Measurements from ENCODE around the gene EMC10. TPM values are rescaled to one million over a fixed set of nuclear protein-coding genes. Genes with fewer than 3 reads are reported as not detected.

EMC10 gene
- total and polyA plus RNA-seq, 4 donors: 62.2 to 165 (median 137) TPM

- Histone ChIP-seq H3K27ac (ENCODE audit: low read depth in 1 of 2, low read length in 1 of 2) (no peak overlapping the region), H3K36me3 (ENCODE audit: control insufficient read depth in 4 of 4, insufficient read depth in 4 of 4, low read length in 4 of 4) (no peaks in the 10 kb centered on the region), H3K9ac (ENCODE audit: insufficient read depth in 1 of 2, low read length in 2 of 2) (no peak overlapping the region), H3K27me3 (ENCODE audit: control insufficient read depth in 3 of 3, insufficient read depth in 3 of 3, low read length in 2 of 3) (peaks cover 0 to 32% (median 26%) of the 10 kb centered on the region in 3 donors), H3K4me3 (no peak overlapping the region), H3K9me3 (ENCODE audit: control insufficient read depth in 4 of 4, insufficient read depth in 3 of 4, low read length in 3 of 4) (peaks cover 0 to 2% (median 0%) of the 10 kb centered on the region in 4 donors), H3K4me1 (ENCODE audit: control insufficient read depth in 5 of 5, insufficient read depth in 5 of 5, low read length in 5 of 5) (peaks cover 0 to 13% (median 0%) of the 10 kb centered on the region in 5 donors)
- no peak for DNase-seq
- no peak for TF ChIP-seq CTCF (IDR thresholded peaks at IDR 0.05; ENCODE audit: control extremely low read depth, extremely low read depth)
- ATAC-seq (ENCODE audit: insufficient read depth, low FRiP score): no peak
- WGBS, 2 donors: 90 to 91% methylated on average over 5 of the region's 5 CpGs
Measured at GRCh38 chr19:50495020-50495531, 18.8 kb downstream of the EMC10 start.

GRCh38 chr19:50496189-50497021 is 20.1 kb downstream of the EMC10 start:
- Histone ChIP-seq H3K27ac (ENCODE audit: low read depth in 1 of 2, low read length in 1 of 2) (peak overlapping the region in 1 of 2 donors; percentile 21), H3K9ac (ENCODE audit: insufficient read depth in 1 of 2, low read length in 2 of 2) (no peak overlapping the region), H3K9me3 (ENCODE audit: control insufficient read depth in 4 of 4, insufficient read depth in 3 of 4, low read length in 3 of 4) (no peaks in the 10 kb centered on the region), H3K4me1 (ENCODE audit: control insufficient read depth in 5 of 5, insufficient read depth in 5 of 5, low read length in 5 of 5) (peaks cover 0 to 11% (median 0%) of the 10 kb centered on the region in 5 donors), H3K4me3 (no peak overlapping the region), H3K27me3 (ENCODE audit: control insufficient read depth in 3 of 3, insufficient read depth in 3 of 3, low read length in 2 of 3) (peaks cover 0 to 31% (median 23%) of the 10 kb centered on the region in 3 donors), H3K36me3 (ENCODE audit: control insufficient read depth in 4 of 4, insufficient read depth in 4 of 4, low read length in 4 of 4) (no peaks in the 10 kb centered on the region)
- DNase-seq (peak in 1 of 3 donors; percentile 41), ATAC-seq (ENCODE audit: insufficient read depth, low FRiP score) (no peak)
- 77% methylated on average over 25 to 30 of the region's 30 CpGs for WGBS, 2 donors
- no peak for TF ChIP-seq CTCF (IDR thresholded peaks at IDR 0.05; ENCODE audit: control extremely low read depth, extremely low read depth)

GRCh38 chr19:50497022-50497405 is 20.7 kb downstream of the EMC10 start:
- no peak overlapping the region for H3K4me3 ChIP-seq
- H3K9me3 ChIP-seq (ENCODE audit: control insufficient read depth in 4 of 4, insufficient read depth in 3 of 4, low read length in 3 of 4): no peaks in the 10 kb centered on the region
- no peaks in the 10 kb centered on the region for H3K36me3 ChIP-seq (ENCODE audit: control insufficient read depth in 4 of 4, insufficient read depth in 4 of 4, low read length in 4 of 4)
- DNase-seq (no peak), ATAC-seq (ENCODE audit: insufficient read depth, low FRiP score) (no peak)
- no peak overlapping the region for H3K9ac ChIP-seq (ENCODE audit: insufficient read depth in 1 of 2, low read length in 2 of 2)
- peaks cover 0 to 26% (median 17%) of the 10 kb centered on the region in 3 donors for H3K27me3 ChIP-seq (ENCODE audit: control insufficient read depth in 3 of 3, insufficient read depth in 3 of 3, low read length in 2 of 3)
- peaks cover 0 to 5% (median 0%) of the 10 kb centered on the region in 5 donors for H3K4me1 ChIP-seq (ENCODE audit: control insufficient read depth in 5 of 5, insufficient read depth in 5 of 5, low read length in 5 of 5)
- 81 to 83% methylated on average over 8 of the region's 8 CpGs for WGBS, 2 donors
- TF ChIP-seq CTCF (IDR thresholded peaks at IDR 0.05; ENCODE audit: control extremely low read depth, extremely low read depth): no peak
- no peak overlapping the region for H3K27ac ChIP-seq (ENCODE audit: low read depth in 1 of 2, low read length in 1 of 2)
